RWPE1 (cell line): ENCODE data around the gene MOB2.

ENCODE experiments used
- CTCF ChIA-PET: fragments of 350-600 bp; sonication (Branson Sonifier 250); formaldehyde crosslinking; extraction: SDS; loops from one replicate; lab custom pipeline; 2021; lab: Yijun Ruan, JAX
- POLR2A ChIA-PET: fragments of 400-600 bp; formaldehyde crosslinking; extraction: SDS; loops from one replicate; lab custom pipeline; 2020; ENCODE audit warnings: antibody characterized with exemption; ENCODE audit not compliant: low non-redundant PET; lab: Yijun Ruan, JAX
- DNase-seq: peaks from one replicate; pipeline ENCODE4 v3.0.0; 2012; ENCODE audit warnings: low spot score
- H3K27ac ChIP-seq: fragments of 450-650 bp; 2 replicates; pipeline ENCODE4 v1.5.1; 2017
- CTCF ChIP-seq: fragments of 450-650 bp; conservative IDR thresholded peaks from 2 replicates; pipeline ENCODE4 v1.5.1; 2017; ENCODE audit warnings: low read depth, mild to moderate bottlenecking

MOB2 gene

DNA sequence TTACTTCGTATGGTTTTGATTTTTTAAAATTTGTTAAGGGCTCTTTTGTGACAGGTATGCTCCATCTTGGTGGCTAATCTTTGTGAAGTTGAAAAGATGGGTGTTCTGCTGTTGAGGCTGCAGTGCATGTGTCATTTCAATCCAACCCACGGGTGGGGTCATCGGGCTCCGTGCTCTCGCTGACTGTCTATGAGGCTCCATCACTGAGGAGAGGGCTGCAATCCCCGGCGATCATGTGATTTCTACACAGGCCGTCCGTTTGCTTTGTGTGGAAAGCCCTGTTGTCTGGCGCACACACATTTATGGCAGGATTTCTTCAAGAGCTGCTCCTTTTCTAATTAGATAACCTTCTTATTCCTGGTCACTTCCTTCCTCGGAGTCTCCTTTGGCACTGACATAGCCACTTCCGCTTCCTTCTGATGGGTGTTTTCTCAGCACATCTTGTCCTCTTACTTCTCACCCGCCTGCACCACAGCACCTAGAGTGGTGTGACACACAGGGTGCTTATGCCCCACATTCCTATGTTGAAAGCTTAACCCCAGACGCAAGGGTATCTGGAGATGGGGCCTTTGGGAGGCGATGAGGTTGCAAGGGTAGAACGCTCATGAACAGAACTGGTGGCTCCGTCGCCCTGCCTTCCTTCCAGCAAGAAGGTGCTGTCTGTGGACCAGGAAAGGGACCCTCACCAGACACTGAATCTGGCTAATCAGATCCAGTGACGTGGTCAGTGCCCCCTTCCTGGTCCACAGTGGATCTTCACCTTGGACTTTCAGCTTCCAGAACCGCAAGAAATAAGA lies 9.4 kb downstream of the MOB2 start:
- ChIA-PET CTCF (no interaction called here), POLR2A (no interaction called here)

GRCh38 chr11:1475841-1476240 lies 10.7 kb downstream of the MOB2 start:
- POLR2A ChIA-PET, result no interaction called here
- TF ChIP-seq CTCF, result no peak
- no peak for DNase-seq
- no peak overlapping the region for H3K27ac ChIP-seq
- CTCF ChIA-PET, result no interaction called here

More for the DNA sequence above, 9.4 kb downstream of the MOB2 start:
- no peak for TF ChIP-seq CTCF
- no peak overlapping the region for H3K27ac ChIP-seq
- no peak for DNase-seq

DNA sequence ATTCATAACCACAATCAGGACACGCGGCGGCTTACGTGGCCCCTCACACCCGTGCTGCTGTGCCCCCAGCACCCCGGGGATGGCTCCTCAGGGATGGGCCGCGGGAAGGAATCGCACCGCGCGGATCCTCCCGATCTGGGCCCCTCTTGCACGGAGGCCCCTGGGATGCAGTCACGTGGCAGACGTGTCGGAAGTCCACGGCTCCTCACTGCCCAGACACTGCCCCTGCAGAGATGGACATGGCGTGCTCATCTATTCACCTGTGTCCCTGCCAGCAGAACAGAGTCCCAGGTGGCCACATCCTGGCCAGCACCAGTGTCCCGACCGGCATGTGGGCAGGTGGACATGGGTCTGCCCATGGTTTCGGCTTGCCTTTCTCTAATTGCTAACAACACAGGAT lies 12.8 kb downstream of the MOB2 start:
- H3K27ac ChIP-seq, result no peak overlapping the region
- no peak for DNase-seq
- TF ChIP-seq CTCF, result no peak
- ChIA-PET POLR2A (no interaction called here), CTCF (no interaction called here)

DNA sequence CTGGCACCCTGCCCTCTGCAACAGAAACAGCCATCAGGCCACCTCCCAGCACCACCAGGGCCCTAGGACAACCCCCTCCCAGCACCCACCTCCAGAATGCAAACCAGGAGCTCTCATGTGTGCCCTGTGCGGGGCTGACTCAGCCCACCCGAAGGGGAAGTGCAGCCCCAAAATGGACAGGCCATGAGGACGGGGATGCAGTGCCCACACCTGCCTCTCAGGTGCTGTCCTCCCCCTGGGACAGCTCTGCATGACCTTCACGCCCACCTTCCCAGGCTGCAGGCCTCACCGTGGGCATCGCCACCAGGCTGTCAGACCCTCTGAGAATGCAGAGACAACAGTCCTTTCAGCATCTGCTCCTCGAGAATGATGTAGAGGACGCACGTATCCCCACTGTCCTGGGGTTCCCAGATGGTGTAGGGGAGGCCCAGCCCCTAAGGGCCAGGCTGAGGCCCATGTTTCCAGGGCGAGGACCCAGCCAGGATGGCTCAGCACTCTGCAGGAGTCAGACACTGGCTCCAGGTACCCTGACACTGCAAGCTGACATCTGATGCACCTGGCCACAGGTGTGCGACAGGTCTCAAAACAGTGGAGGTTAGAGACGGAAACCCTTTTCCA lies 13.5 kb downstream of the MOB2 start:
- no peak for DNase-seq
- ChIA-PET CTCF (no interaction called here), POLR2A (no interaction called here)
- no peak overlapping the region for H3K27ac ChIP-seq
- no peak for TF ChIP-seq CTCF

DNA sequence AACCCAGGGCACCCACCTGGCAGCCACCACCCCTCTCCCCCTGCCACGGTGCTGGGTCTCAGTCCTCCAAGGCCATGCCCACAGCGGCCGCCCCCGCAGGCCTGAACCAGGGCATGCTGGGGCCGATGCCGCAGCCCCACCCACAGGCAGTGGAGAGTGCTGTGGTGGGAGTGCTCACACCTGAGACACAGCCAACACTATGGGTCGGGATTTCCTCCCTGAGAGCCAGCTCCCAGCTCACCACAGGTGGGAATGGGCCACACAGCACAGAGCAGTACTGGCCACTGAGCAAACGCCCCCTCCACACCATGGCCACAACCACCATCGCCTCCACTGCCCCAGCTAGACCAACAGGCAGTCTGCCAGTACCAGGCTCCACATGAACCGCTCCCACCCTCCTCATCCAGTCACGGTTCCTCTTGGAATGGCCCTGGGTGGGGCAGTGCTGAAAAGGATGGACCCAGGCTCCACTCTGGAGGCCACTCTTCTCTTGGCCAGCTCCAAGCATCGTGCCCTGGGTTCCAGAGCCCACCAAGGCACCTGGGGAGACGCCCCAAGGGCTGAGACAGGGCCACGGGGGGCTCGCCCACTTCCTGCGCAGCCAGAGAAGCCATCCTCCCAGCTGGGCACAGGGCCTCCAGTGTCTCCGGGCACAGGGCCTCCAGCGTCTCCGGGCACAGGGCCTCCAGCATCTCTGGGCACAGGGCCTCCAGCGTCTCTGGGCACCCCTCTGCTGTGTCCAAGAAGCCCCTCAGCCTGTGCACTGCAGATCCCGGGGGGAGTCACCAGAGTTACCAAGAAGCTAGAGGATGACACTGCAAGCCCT lies 14.2 kb downstream of the MOB2 start:
- POLR2A ChIA-PET, result no interaction called here
- TF ChIP-seq CTCF, result no peak
- no peak overlapping the region for H3K27ac ChIP-seq
- CTCF ChIA-PET, result no interaction called here
- no peak for DNase-seq

DNA sequence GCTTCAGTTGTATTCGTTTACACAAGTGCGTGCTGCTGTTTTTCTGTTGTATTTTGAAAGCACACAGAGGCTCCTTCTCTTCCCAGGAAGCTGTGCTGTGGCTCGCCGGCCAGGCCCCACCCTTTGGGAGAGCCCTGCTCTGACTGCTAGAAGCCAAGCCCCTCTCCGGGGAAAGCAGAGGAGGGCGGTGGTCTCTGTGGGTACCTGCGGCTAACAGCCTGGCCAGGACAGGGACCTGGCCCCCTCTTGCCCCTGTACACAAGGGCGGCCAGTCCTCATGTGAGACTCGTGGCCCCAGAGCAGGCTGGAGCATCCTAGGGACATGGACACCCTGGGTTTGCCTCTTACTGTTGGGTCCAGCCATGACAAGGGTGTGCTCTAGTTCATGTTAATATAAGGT lies 14.8 kb downstream of the MOB2 start:
- DNase-seq, result no peak
- POLR2A ChIA-PET, result no interaction called here
- CTCF ChIA-PET, result no interaction called here
- no peak for TF ChIP-seq CTCF
- no peak overlapping the region for H3K27ac ChIP-seq
